HEK293 (cell line): ENCODE data around the gene ADCK2.

Source experiments
- EGR2 ChIP-seq: fragments of 450-650 bp; formaldehyde crosslinking; IDR thresholded peaks from 2 replicates; pipeline ENCODE4 v1.5.1; 2016; ENCODE audit warnings: low read depth, missing biosample characterization, missing genetic modification characterization
- GLI4 ChIP-seq: fragments of 450-650 bp; formaldehyde crosslinking; IDR thresholded peaks from 2 replicates; pipeline ENCODE4 v1.5.1; 2016; ENCODE audit warnings: missing biosample characterization, missing genetic modification characterization
- KLF1 ChIP-seq: fragments of 450-650 bp; formaldehyde crosslinking; IDR thresholded peaks from 2 replicates; pipeline ENCODE4 v1.5.1; 2016; ENCODE audit warnings: missing biosample characterization, missing genetic modification characterization
- KLF8 ChIP-seq: fragments of 450-650 bp; formaldehyde crosslinking; IDR thresholded peaks from 2 replicates; pipeline ENCODE4 v1.5.1; 2016; ENCODE audit warnings: missing biosample characterization, missing genetic modification characterization
- REPIN1 ChIP-seq: fragments of 450-650 bp; formaldehyde crosslinking; IDR thresholded peaks from 2 replicates; pipeline ENCODE4 v1.5.1; 2017; ENCODE audit warnings: missing biosample characterization, missing genetic modification characterization, low read depth
- SCRT1 ChIP-seq: fragments of 450-650 bp; formaldehyde crosslinking; IDR thresholded peaks from 2 replicates; pipeline ENCODE4 v1.5.1; 2016; ENCODE audit warnings: missing biosample characterization, missing genetic modification characterization, borderline replicate concordance
- SP2 ChIP-seq: fragments of 450-650 bp; formaldehyde crosslinking; IDR thresholded peaks from 2 replicates; pipeline ENCODE4 v1.5.1; 2016; ENCODE audit warnings: missing biosample characterization, missing genetic modification characterization
- YY2 ChIP-seq: fragments of 450-650 bp; formaldehyde crosslinking; IDR thresholded peaks from 2 replicates; pipeline ENCODE4 v1.5.1; 2016; ENCODE audit warnings: missing biosample characterization, missing genetic modification characterization
- ZBTB48 ChIP-seq: fragments of 450-650 bp; formaldehyde crosslinking; IDR thresholded peaks from 2 replicates; pipeline ENCODE4 v1.5.1; 2016; ENCODE audit warnings: missing biosample characterization, missing genetic modification characterization
- ZBTB7A ChIP-seq: fragments of 450-650 bp; formaldehyde crosslinking; IDR thresholded peaks from 2 replicates; pipeline ENCODE4 v1.5.1; 2016; ENCODE audit warnings: low read depth, missing biosample characterization, missing genetic modification characterization
- ZFP41 ChIP-seq: fragments of 450-650 bp; formaldehyde crosslinking; IDR thresholded peaks from 2 replicates; pipeline ENCODE4 v1.5.1; 2016; ENCODE audit warnings: missing biosample characterization, missing genetic modification characterization, borderline replicate concordance
- ZNF10 ChIP-seq: fragments of 450-650 bp; formaldehyde crosslinking; IDR thresholded peaks from 2 replicates; pipeline ENCODE4 v1.5.1; 2017; ENCODE audit warnings: missing biosample characterization, missing genetic modification characterization
- ZNF112 ChIP-seq: fragments of 450-650 bp; formaldehyde crosslinking; IDR thresholded peaks from 2 replicates; pipeline ENCODE4 v1.5.0; 2017; ENCODE audit warnings: missing biosample characterization, missing genetic modification characterization
- ZNF121 ChIP-seq: fragments of 450-650 bp; formaldehyde crosslinking; IDR thresholded peaks from 2 replicates; pipeline ENCODE4 v1.5.1; 2016; ENCODE audit warnings: missing biosample characterization, missing genetic modification characterization
- ZNF19 ChIP-seq: fragments of 450-650 bp; formaldehyde crosslinking; IDR thresholded peaks from 2 replicates; pipeline ENCODE4; 2016; ENCODE audit warnings: missing biosample characterization, missing genetic modification characterization, low read depth
- ZNF2 ChIP-seq: fragments of 450-650 bp; formaldehyde crosslinking; IDR thresholded peaks from 2 replicates; pipeline ENCODE4 v1.5.1; 2016; ENCODE audit warnings: missing biosample characterization, missing genetic modification characterization
- ZNF335 ChIP-seq: fragments of 450-650 bp; formaldehyde crosslinking; conservative IDR thresholded peaks from 2 replicates; pipeline ENCODE4 v1.5.1; 2016; ENCODE audit warnings: missing biosample characterization, missing genetic modification characterization
- ZNF394 ChIP-seq: fragments of 450-650 bp; formaldehyde crosslinking; IDR thresholded peaks from 2 replicates; pipeline ENCODE4 v1.5.1; 2016; ENCODE audit warnings: missing biosample characterization, missing genetic modification characterization, mild to moderate bottlenecking, moderate library complexity, borderline replicate concordance
- ZNF629 ChIP-seq: fragments of 450-650 bp; formaldehyde crosslinking; IDR thresholded peaks from 2 replicates; pipeline ENCODE4 v1.5.1; 2017; ENCODE audit warnings: missing biosample characterization, missing genetic modification characterization
- TF ChIP-seq, protein P1 (sequence below): fragments of 450-650 bp; formaldehyde crosslinking; IDR thresholded peaks from 2 replicates; pipeline ENCODE4 v1.5.1; 2017; ENCODE audit warnings: missing biosample characterization, missing genetic modification characterization
- TF ChIP-seq, protein P2 (sequence below): fragments of 450-650 bp; formaldehyde crosslinking; conservative IDR thresholded peaks from 2 replicates; pipeline ENCODE4 v1.5.1; 2016; ENCODE audit warnings: low read depth, missing biosample characterization, missing genetic modification characterization
- TF ChIP-seq, protein P3 (sequence below): fragments of 450-650 bp; formaldehyde crosslinking; optimal IDR thresholded peaks from 2 replicates; pipeline ENCODE3; 2016; ENCODE audit warnings: missing biosample characterization, mild to moderate bottlenecking, missing genetic modification characterization
- TF ChIP-seq, protein P4 (sequence below): fragments of 450-650 bp; formaldehyde crosslinking; IDR thresholded peaks from 2 replicates; pipeline ENCODE4 v1.5.1; 2016; ENCODE audit warnings: missing biosample characterization, missing genetic modification characterization
- TF ChIP-seq, protein P5 (sequence below): fragments of 450-650 bp; formaldehyde crosslinking; IDR thresholded peaks from 2 replicates; pipeline ENCODE4 v1.5.1; 2017; ENCODE audit warnings: missing biosample characterization, missing genetic modification characterization
- TF ChIP-seq, protein P6 (sequence below): fragments of 450-650 bp; formaldehyde crosslinking; IDR thresholded peaks from 2 replicates; pipeline ENCODE4 v1.5.1; 2016; ENCODE audit warnings: missing biosample characterization, missing genetic modification characterization
- TF ChIP-seq, protein P7 (sequence below): fragments of 450-650 bp; formaldehyde crosslinking; IDR thresholded peaks from 2 replicates; pipeline ENCODE4 v1.5.1; 2017; ENCODE audit warnings: missing biosample characterization, missing genetic modification characterization

ADCK2 gene

DNA sequence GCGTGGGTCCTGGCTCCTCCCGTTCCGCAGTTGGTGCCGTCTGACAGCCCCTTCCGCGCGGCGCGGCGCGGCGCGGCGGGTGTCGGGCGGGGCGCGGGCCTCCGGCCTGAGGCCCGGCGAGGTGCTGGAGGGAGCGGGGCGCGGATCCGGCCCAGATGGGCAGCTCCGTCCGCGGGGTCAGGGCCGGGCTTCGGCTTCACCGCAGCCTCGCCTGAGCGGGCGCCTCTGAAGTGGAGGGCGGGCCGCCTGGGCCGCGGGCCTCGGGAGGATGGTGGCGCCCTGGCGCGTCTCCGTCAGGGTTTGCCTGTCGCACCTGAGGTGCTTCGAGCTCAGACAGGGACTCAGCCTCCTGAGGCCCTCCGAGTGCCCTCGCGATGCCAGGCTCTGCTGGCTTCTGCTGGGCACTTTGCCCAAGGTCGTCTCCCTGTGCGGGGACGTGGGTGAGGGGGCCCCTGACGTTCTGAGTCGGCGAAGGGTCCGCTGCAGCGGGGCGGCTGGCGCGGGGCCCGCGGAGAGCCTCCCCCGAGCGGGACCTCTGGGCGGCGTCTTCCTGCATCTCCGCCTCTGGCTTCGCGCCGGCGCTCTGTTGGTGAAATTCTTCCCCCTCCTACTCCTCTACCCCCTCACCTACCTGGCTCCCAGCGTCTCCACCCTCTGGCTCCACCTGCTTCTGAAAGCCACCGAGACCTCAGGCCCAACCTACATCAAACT lies 473 bp downstream of the ADCK2 start (continued):
- TF ChIP-seq, protein P1, sequence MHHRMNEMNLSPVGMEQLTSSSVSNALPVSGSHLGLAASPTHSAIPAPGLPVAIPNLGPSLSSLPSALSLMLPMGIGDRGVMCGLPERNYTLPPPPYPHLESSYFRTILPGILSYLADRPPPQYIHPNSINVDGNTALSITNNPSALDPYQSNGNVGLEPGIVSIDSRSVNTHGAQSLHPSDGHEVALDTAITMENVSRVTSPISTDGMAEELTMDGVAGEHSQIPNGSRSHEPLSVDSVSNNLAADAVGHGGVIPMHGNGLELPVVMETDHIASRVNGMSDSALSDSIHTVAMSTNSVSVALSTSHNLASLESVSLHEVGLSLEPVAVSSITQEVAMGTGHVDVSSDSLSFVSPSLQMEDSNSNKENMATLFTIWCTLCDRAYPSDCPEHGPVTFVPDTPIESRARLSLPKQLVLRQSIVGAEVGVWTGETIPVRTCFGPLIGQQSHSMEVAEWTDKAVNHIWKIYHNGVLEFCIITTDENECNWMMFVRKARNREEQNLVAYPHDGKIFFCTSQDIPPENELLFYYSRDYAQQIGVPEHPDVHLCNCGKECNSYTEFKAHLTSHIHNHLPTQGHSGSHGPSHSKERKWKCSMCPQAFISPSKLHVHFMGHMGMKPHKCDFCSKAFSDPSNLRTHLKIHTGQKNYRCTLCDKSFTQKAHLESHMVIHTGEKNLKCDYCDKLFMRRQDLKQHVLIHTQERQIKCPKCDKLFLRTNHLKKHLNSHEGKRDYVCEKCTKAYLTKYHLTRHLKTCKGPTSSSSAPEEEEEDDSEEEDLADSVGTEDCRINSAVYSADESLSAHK: peak; percentile 22; the same call in 1 of the 2 replicates
- TF ChIP-seq KLF1 (tag by site-specific recombination) (peak; percentile 63), ZNF112 (tag by site-specific recombination) (no peak), SP2 (tag by site-specific recombination) (peak; percentile 70), GLI4 (tag by site-specific recombination) (peak; percentile 83; the same call in 1 of the 2 replicates), ZNF10 (peak; percentile 73; the same call in 1 of the 2 replicates), ZNF335 (tag by site-specific recombination) (peak; percentile 97), SCRT1 (tag by site-specific recombination) (no peak), ZNF19 (tag by site-specific recombination) (no peak), REPIN1 (tag by site-specific recombination) (peak; percentile 60; the same call in 1 of the 2 replicates), ZNF121 (tag by site-specific recombination) (no peak), ZBTB7A (tag by site-specific recombination) (peak; percentile 53; the same call in 1 of the 2 replicates), KLF8 (tag by site-specific recombination) (peak; percentile 84; the same call in 1 of the 2 replicates), ZNF629 (peak; percentile 58; the same call in 1 of the 2 replicates), ZFP41 (tag by site-specific recombination) (no peak), EGR2 (tag by site-specific recombination) (peak; percentile 75), YY2 (tag by site-specific recombination) (peak; percentile 68), ZNF2 (tag by site-specific recombination) (peak; percentile 31; the same call in 1 of the 2 replicates), ZBTB48 (tag by site-specific recombination) (peak; percentile 66; the same call in 1 of the 2 replicates), ZNF394 (0 out of 2 replicates have a peak, but pooled peaks have one; percentile 11)
- TF ChIP-seq, protein P2, sequence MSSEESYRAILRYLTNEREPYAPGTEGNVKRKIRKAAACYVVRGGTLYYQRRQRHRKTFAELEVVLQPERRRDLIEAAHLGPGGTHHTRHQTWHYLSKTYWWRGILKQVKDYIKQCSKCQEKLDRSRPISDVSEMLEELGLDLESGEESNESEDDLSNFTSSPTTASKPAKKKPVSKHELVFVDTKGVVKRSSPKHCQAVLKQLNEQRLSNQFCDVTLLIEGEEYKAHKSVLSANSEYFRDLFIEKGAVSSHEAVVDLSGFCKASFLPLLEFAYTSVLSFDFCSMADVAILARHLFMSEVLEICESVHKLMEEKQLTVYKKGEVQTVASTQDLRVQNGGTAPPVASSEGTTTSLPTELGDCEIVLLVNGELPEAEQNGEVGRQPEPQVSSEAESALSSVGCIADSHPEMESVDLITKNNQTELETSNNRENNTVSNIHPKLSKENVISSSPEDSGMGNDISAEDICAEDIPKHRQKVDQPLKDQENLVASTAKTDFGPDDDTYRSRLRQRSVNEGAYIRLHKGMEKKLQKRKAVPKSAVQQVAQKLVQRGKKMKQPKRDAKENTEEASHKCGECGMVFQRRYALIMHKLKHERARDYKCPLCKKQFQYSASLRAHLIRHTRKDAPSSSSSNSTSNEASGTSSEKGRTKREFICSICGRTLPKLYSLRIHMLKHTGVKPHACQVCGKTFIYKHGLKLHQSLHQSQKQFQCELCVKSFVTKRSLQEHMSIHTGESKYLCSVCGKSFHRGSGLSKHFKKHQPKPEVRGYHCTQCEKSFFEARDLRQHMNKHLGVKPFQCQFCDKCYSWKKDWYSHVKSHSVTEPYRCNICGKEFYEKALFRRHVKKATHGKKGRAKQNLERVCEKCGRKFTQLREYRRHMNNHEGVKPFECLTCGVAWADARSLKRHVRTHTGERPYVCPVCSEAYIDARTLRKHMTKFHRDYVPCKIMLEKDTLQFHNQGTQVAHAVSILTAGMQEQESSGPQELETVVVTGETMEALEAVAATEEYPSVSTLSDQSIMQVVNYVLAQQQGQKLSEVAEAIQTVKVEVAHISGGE (tag by site-specific recombination): peak; percentile 48
- TF ChIP-seq, protein P3, sequence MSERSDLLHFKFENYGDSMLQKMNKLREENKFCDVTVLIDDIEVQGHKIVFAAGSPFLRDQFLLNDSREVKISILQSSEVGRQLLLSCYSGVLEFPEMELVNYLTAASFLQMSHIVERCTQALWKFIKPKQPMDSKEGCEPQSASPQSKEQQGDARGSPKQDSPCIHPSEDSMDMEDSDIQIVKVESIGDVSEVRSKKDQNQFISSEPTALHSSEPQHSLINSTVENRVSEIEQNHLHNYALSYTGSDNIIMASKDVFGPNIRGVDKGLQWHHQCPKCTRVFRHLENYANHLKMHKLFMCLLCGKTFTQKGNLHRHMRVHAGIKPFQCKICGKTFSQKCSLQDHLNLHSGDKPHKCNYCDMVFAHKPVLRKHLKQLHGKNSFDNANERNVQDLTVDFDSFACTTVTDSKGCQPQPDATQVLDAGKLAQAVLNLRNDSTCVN: peak; percentile 93
- TF ChIP-seq, protein P4, sequence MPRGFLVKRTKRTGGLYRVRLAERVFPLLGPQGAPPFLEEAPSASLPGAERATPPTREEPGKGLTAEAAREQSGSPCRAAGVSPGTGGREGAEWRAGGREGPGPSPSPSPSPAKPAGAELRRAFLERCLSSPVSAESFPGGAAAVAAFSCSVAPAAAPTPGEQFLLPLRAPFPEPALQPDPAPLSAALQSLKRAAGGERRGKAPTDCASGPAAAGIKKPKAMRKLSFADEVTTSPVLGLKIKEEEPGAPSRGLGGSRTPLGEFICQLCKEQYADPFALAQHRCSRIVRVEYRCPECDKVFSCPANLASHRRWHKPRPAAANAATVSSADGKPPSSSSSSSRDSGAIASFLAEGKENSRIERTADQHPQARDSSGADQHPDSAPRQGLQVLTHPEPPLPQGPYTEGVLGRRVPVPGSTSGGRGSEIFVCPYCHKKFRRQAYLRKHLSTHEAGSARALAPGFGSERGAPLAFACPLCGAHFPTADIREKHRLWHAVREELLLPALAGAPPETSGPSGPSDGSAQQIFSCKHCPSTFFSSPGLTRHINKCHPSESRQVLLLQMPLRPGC (tag by site-specific recombination): peak; percentile 54; the same call in 1 of the 2 replicates
- TF ChIP-seq, protein P5, sequence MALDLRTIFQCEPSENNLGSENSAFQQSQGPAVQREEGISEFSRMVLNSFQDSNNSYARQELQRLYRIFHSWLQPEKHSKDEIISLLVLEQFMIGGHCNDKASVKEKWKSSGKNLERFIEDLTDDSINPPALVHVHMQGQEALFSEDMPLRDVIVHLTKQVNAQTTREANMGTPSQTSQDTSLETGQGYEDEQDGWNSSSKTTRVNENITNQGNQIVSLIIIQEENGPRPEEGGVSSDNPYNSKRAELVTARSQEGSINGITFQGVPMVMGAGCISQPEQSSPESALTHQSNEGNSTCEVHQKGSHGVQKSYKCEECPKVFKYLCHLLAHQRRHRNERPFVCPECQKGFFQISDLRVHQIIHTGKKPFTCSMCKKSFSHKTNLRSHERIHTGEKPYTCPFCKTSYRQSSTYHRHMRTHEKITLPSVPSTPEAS (tag by site-specific recombination): no peak; the same call in 1 of the 2 replicates
- TF ChIP-seq, protein P6, sequence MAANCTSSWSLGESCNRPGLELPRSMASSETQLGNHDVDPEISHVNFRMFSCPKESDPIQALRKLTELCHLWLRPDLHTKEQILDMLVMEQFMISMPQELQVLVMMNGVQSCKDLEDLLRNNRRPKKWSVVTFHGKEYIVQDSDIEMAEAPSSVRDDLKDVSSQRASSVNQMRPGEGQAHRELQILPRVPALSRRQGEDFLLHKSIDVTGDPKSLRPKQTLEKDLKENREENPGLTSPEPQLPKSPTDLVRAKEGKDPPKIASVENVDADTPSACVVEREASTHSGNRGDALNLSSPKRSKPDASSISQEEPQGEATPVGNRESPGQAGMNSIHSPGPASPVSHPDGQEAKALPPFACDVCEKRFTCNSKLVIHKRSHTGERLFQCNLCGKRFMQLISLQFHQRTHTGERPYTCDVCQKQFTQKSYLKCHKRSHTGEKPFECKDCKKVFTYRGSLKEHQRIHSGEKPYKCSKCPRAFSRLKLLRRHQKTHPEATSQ (tag by site-specific recombination): peak; percentile 74; the same call in 1 of the 2 replicates
- TF ChIP-seq, protein P7, sequence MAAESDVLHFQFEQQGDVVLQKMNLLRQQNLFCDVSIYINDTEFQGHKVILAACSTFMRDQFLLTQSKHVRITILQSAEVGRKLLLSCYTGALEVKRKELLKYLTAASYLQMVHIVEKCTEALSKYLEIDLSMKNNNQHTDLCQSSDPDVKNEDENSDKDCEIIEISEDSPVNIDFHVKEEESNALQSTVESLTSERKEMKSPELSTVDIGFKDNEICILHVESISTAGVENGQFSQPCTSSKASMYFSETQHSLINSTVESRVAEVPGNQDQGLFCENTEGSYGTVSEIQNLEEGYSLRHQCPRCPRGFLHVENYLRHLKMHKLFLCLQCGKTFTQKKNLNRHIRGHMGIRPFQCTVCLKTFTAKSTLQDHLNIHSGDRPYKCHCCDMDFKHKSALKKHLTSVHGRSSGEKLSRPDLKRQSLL (tag by site-specific recombination): peak; percentile 8; the same call in 1 of the 2 replicates
